Vagina (tissue), 2 donors: ENCODE results near the gene TNS1. TPM values are rescaled to one million over a fixed set of nuclear protein-coding genes. Genes with fewer than 3 reads are reported as not detected.

ENCODE experiments used
- DNase-seq, 2 donors: peaks; one replicate each; pipeline ENCODE4 v3.0.0-alpha.2; 2017; ENCODE audit errors: extremely low spot score in 2 of 2
- H3K27ac ChIP-seq: fragments of 200-600 bp; sonication (generic); one replicate; pipeline ENCODE4 v1.5.1; 2019
- H3K27me3 ChIP-seq: fragments of 200-600 bp; sonication (generic); one replicate; pipeline ENCODE4 v1.5.1; 2019
- H3K36me3 ChIP-seq, 2 donors: fragments of 200-600 bp; sonication (generic); one replicate each; pipeline ENCODE4 v1.5.1; 2017 to 2019
- H3K4me1 ChIP-seq: fragments of 200-600 bp; sonication (generic); one replicate; pipeline ENCODE4 v1.5.1; 2019
- H3K4me3 ChIP-seq, 2 donors: fragments of 200-600 bp; sonication (generic); 1 replicate in 1 of 2; 2 replicates in 1 of 2; pipeline ENCODE4 v1.5.1; 2016 to 2019
- H3K9me3 ChIP-seq: fragments of 200-600 bp; sonication (generic); one replicate; pipeline ENCODE4 v1.5.1; 2019
- CTCF ChIP-seq, 3 experiments: fragments of 450-650 bp in 2 of 3; fragments of 200-600 bp in 1 of 3; sonication (generic) in 1 of 3; IDR thresholded peaks; one replicate each; pipeline ENCODE4 v1.5.1; 2017 to 2019; ENCODE audit warnings: antibody characterized with exemption in 3 of 3, mild to moderate bottlenecking in 2 of 3, moderate library complexity in 2 of 3
- POLR2A ChIP-seq, 2 donors: fragments of 450-650 bp; IDR thresholded peaks; one replicate each; pipeline ENCODE4 v1.6.1; 2017; ENCODE audit warnings: antibody characterized with exemption in 2 of 2, mild to moderate bottlenecking in 2 of 2, moderate library complexity in 2 of 2
- POLR2AphosphoS5 ChIP-seq, 2 donors: sonication (generic); formaldehyde crosslinking; IDR thresholded peaks; one replicate each; pipeline ENCODE4 v1.9.0; 2017; ENCODE audit warnings: antibody characterized with exemption in 2 of 2, mild to moderate bottlenecking in 2 of 2, low read depth in 1 of 2; ENCODE audit not compliant: insufficient read depth in 1 of 2
- intact Hi-C: fragments of 100-400 bp; cut with DNase I; formaldehyde crosslinking; loops from one replicate; pipeline ENCODE4 v1.15.1; 2023
- total RNA-seq: library from RNA; depleted of rRNA; stranded (reverse); fragments of >200 nt; gene quantifications from one replicate; pipeline ENCODE4 v1.2.3, GENCODE V29; 2016

TNS1 gene
- total RNA-seq, 1 donor from 2014 or later = 216 TPM

GRCh38 chr2:217834744-217835513 is 167.9 kb downstream of the TNS1 start:
- Histone ChIP-seq H3K27me3 (no peaks in the 10 kb centered on the region), H3K4me3 (no peak overlapping the region), H3K27ac (peak overlapping the region; percentile 57), H3K36me3 (peaks cover 0 to 56% of the 10 kb centered on the region in 2 donors), H3K4me1 (peaks cover 40% of the 10 kb centered on the region), H3K9me3 (no peaks in the 10 kb centered on the region)
- intact Hi-C loops = no loop called here
- no peak for TF ChIP-seq POLR2A (IDR thresholded peaks at IDR 0.05)
- no peak for TF ChIP-seq CTCF (IDR thresholded peaks at IDR 0.05)
- no peak for TF ChIP-seq POLR2AphosphoS5 (IDR thresholded peaks at IDR 0.05; ENCODE audit: insufficient read depth in 1 of 2, low read depth in 1 of 2)
- DNase-seq = no peak

GRCh38 chr2:217834057-217834620 is 168.7 kb downstream of the TNS1 start:
- TF ChIP-seq POLR2A (IDR thresholded peaks at IDR 0.05) = no peak
- TF ChIP-seq POLR2AphosphoS5 (IDR thresholded peaks at IDR 0.05; ENCODE audit: insufficient read depth in 1 of 2, low read depth in 1 of 2) = peak in 1 of 2 donors; percentile 43
- no peak for TF ChIP-seq CTCF (IDR thresholded peaks at IDR 0.05)
- intact Hi-C loops = no loop called here
- H3K4me3 ChIP-seq = no peak overlapping the region
- H3K9me3 ChIP-seq = no peaks in the 10 kb centered on the region
- no peak for DNase-seq
- no peaks in the 10 kb centered on the region for H3K27me3 ChIP-seq
- peaks cover 0 to 58% of the 10 kb centered on the region in 2 donors for H3K36me3 ChIP-seq
- H3K4me1 ChIP-seq = peaks cover 32% of the 10 kb centered on the region
- H3K27ac ChIP-seq = no peak overlapping the region

GRCh38 chr2:217833439-217833838 is 169.4 kb downstream of the TNS1 start:
- H3K4me3 ChIP-seq = no peak overlapping the region
- intact Hi-C loops = no loop called here
- no peaks in the 10 kb centered on the region for H3K9me3 ChIP-seq
- peaks cover 0 to 64% of the 10 kb centered on the region in 2 donors for H3K36me3 ChIP-seq
- no peaks in the 10 kb centered on the region for H3K27me3 ChIP-seq
- no peak for DNase-seq
- H3K4me1 ChIP-seq = peaks cover 32% of the 10 kb centered on the region
- no peak for TF ChIP-seq POLR2A (IDR thresholded peaks at IDR 0.05)
- TF ChIP-seq POLR2AphosphoS5 (IDR thresholded peaks at IDR 0.05; ENCODE audit: insufficient read depth in 1 of 2, low read depth in 1 of 2) = no peak
- TF ChIP-seq CTCF (IDR thresholded peaks at IDR 0.05) = no peak
- no peak overlapping the region for H3K27ac ChIP-seq

GRCh38 chr2:217832987-217833386 is 169.8 kb downstream of the TNS1 start:
- no peak overlapping the region for H3K4me3 ChIP-seq
- TF ChIP-seq CTCF (IDR thresholded peaks at IDR 0.05) (no peak), POLR2A (IDR thresholded peaks at IDR 0.05) (no peak), POLR2AphosphoS5 (IDR thresholded peaks at IDR 0.05; ENCODE audit: insufficient read depth in 1 of 2, low read depth in 1 of 2) (no peak)

GRCh38 chr2:217832115-217832514 is 170.7 kb downstream of the TNS1 start:
- Histone ChIP-seq H3K4me3 (no peak overlapping the region), H3K36me3 (peaks cover 0 to 66% of the 10 kb centered on the region in 2 donors), H3K27me3 (no peaks in the 10 kb centered on the region), H3K9me3 (no peaks in the 10 kb centered on the region), H3K27ac (no peak overlapping the region), H3K4me1 (peaks cover 33% of the 10 kb centered on the region)
- intact Hi-C loops = no loop called here
- no peak for TF ChIP-seq POLR2AphosphoS5 (IDR thresholded peaks at IDR 0.05; ENCODE audit: insufficient read depth in 1 of 2, low read depth in 1 of 2)
- no peak for TF ChIP-seq POLR2A (IDR thresholded peaks at IDR 0.05)
- TF ChIP-seq CTCF (IDR thresholded peaks at IDR 0.05) = no peak
- no peak for DNase-seq

More at GRCh38 chr2:217832987-217833386, 169.8 kb downstream of the TNS1 start:
- Histone ChIP-seq H3K36me3 (peaks cover 0 to 66% of the 10 kb centered on the region in 2 donors), H3K4me1 (peaks cover 33% of the 10 kb centered on the region), H3K9me3 (no peaks in the 10 kb centered on the region), H3K27me3 (no peaks in the 10 kb centered on the region), H3K27ac (no peak overlapping the region)
- intact Hi-C loops = no loop called here
- no peak for DNase-seq
